ENCODE data around the gene TARP.
A peak's percentile ranks its signal among the peaks of the same experiment; 100 is the strongest.
"Not testable (repeated sequence)": the region's sequence is repeated elsewhere in the genome, so short reads cannot be mapped to it uniquely, and the experiment has no call there.

Gene TARP

DNA sequence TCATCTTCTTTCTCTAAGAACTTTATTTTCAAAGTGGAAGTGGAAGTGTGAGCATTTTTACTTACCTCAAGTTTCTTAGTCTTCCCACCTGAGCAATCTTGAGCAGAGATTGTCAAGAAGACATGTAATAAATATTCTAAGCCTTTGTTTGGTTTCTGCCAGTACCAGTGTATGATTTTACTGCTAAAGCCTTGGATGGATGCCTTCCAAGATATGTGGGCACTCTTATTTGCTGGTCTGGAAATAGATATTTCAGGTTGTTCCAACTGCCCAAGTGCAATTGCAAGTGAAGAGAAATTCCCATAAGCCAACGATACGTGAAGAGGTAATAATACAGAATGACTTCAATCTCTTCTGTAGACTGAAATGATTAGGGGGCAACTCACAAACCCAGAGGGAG, 18.2 kb upstream of the TARP start:
- ATAC-seq (replicated peaks in 1 of 2), result no peak
- Mint-ChIP-seq H3K27ac (no peak overlapping the region), H3K4me1 (ENCODE audit: low read depth) (no peaks in the 10 kb centered on the region), H3K36me3 (ENCODE audit: insufficient read depth in 2 of 2) (no peaks in the 10 kb centered on the region), H3K27me3 (ENCODE audit: low read depth) (no peaks in the 10 kb centered on the region), H3K9me3 (no peaks in the 10 kb centered on the region), H3K4me3 (no peak overlapping the region)
- no peak for DNase-seq

DNA sequence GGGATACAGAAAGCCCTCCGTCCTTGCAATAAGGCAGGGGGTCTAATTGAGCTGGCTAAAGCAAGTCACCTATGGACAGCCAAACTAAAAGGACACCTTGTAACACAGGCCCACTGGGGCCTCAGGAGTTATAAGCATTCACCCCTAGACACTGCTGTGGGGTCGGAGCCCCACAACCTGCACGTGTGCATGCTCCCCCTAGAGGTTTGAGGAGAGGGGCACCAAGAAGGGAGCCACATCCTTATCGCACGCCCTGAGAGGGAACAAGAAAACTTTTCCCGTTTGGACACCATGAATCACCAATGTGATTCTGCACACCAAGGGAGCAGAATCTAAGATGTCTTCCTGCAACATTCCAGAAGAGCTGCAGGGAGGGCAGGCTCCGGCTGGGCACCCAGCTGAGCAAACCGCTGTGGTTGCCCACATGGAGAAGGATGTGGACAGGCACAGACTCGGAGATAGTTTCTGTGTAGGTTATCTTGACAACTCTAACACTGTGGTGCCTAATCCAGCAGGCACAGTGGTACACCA, 17.7 kb upstream of the TARP start:
- ATAC-seq (replicated peaks in 1 of 2), result no peak
- H3K36me3 Mint-ChIP-seq (ENCODE audit: insufficient read depth in 2 of 2), result no peaks in the 10 kb centered on the region
- no peaks in the 10 kb centered on the region for H3K9me3 Mint-ChIP-seq

GRCh38 chr7:38284553-38284952, 11.1 kb upstream of the TARP start:
- H3K27ac Mint-ChIP-seq, result no peak overlapping the region
- no peaks in the 10 kb centered on the region for H3K4me1 Mint-ChIP-seq (ENCODE audit: low read depth)
- H3K9me3 Mint-ChIP-seq, result no peaks in the 10 kb centered on the region
- no peaks in the 10 kb centered on the region for H3K36me3 Mint-ChIP-seq (ENCODE audit: insufficient read depth in 2 of 2)
- DNase-seq (no peak), ATAC-seq (replicated peaks in 1 of 2) (no peak)
- no peak overlapping the region for H3K4me3 Mint-ChIP-seq
- H3K27me3 Mint-ChIP-seq (ENCODE audit: low read depth), result no peaks in the 10 kb centered on the region

More for the DNA sequence above, 17.7 kb upstream of the TARP start:
- no peak overlapping the region for H3K4me3 Mint-ChIP-seq
- no peaks in the 10 kb centered on the region for H3K27me3 Mint-ChIP-seq (ENCODE audit: low read depth)
- no peaks in the 10 kb centered on the region for H3K4me1 Mint-ChIP-seq (ENCODE audit: low read depth)
- DNase-seq, result no peak
- no peak overlapping the region for H3K27ac Mint-ChIP-seq

DNA sequence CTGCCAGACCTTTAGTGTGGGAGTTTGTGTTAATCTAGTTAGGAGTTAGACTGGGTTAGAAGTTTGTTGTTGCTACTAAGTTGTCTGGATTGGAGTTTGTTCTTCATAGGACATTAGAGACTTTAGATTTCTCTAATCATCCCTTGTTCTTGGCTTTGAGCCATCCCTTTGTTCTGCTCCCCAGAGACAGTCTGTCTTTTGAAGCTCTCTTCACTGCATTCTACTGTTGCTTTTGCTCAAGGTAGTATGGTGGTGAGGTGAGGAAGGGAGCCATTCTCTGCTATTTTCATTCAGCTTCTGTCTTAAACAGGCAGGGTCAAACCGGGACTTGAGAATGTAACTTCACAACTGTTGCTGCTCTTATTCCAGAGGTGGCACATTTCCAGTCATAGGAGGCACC, 10.4 kb upstream of the TARP start:
- ATAC-seq (replicated peaks in 1 of 2), result no peak
- no peak for DNase-seq
- Mint-ChIP-seq H3K36me3 (ENCODE audit: insufficient read depth in 2 of 2) (no peaks in the 10 kb centered on the region), H3K27ac (no peak overlapping the region), H3K4me1 (ENCODE audit: low read depth) (no peaks in the 10 kb centered on the region), H3K9me3 (no peaks in the 10 kb centered on the region), H3K4me3 (no peak overlapping the region), H3K27me3 (ENCODE audit: low read depth) (no peaks in the 10 kb centered on the region)

DNA sequence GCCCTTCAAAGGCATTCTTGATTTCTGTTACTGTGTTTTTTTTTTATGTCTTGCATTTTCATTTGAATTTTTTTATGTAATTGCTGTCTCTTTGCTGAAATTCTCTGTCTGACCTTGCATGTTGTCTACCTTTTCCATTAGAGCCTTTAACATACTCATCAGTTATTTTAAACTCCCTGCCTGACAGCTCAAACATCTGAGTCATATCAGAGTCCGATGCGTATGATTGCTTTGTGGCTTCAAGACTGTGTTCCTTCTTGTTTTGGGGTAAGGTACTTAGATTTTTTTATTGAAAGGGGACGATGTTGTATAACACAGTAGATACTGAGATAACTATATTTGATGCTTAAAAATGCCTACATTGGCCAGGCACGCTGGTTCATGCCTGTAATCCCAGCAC, 9.7 kb upstream of the TARP start:
- no peak for ATAC-seq (replicated peaks in 1 of 2)
- Mint-ChIP-seq H3K9me3 (no peaks in the 10 kb centered on the region), H3K4me3 (peak overlapping the region in 1 of 2 donors; percentile 31), H3K27ac (no peak overlapping the region), H3K36me3 (ENCODE audit: insufficient read depth in 2 of 2) (no peaks in the 10 kb centered on the region), H3K4me1 (ENCODE audit: low read depth) (no peaks in the 10 kb centered on the region), H3K27me3 (ENCODE audit: low read depth) (no peaks in the 10 kb centered on the region)
- no peak for DNase-seq

DNA sequence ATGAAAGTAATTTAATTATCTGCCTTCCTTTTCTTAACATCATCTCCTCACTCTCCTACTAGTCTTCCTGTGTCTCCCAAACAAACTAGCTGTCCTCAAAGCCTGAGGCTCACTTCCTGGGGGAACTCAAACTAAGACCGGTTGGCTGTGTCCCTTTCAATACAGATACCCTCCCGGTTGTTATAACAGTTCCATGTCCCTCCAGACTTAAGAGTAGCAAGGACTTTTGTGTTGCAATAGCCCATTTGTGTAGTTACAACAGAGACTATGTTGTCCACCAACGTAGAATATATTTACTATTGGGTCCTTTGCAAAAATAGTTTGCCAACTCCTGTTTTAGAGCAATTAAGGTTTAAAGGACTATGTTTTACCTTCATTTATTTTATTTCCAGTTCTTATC, 8.6 kb upstream of the TARP start:
- ATAC-seq (replicated peaks in 1 of 2), result no peak
- H3K4me3 Mint-ChIP-seq, result no peak overlapping the region
- no peak for DNase-seq
- no peaks in the 10 kb centered on the region for H3K27me3 Mint-ChIP-seq (ENCODE audit: low read depth)
- H3K4me1 Mint-ChIP-seq (ENCODE audit: low read depth), result no peaks in the 10 kb centered on the region
- H3K36me3 Mint-ChIP-seq (ENCODE audit: insufficient read depth in 2 of 2), result no peaks in the 10 kb centered on the region
- H3K27ac Mint-ChIP-seq, result no peak overlapping the region
- H3K9me3 Mint-ChIP-seq, result no peaks in the 10 kb centered on the region

GRCh38 chr7:38281266-38281665, 7.8 kb upstream of the TARP start:
- H3K36me3 Mint-ChIP-seq (ENCODE audit: insufficient read depth in 2 of 2), result no peaks in the 10 kb centered on the region
- no peak overlapping the region for H3K27ac Mint-ChIP-seq
- H3K4me3 Mint-ChIP-seq, result no peak overlapping the region
- no peaks in the 10 kb centered on the region for H3K9me3 Mint-ChIP-seq
- ATAC-seq (replicated peaks in 1 of 2) (no peak), DNase-seq (no peak)
- H3K4me1 Mint-ChIP-seq (ENCODE audit: low read depth), result no peaks in the 10 kb centered on the region
- H3K27me3 Mint-ChIP-seq (ENCODE audit: low read depth), result no peaks in the 10 kb centered on the region

GRCh38 chr7:38280707-38281106, 7.3 kb upstream of the TARP start:
- ATAC-seq (replicated peaks in 1 of 2), result no peak
- Mint-ChIP-seq H3K27ac (no peak overlapping the region), H3K36me3 (ENCODE audit: insufficient read depth in 2 of 2) (no peaks in the 10 kb centered on the region), H3K27me3 (ENCODE audit: low read depth) (no peaks in the 10 kb centered on the region), H3K4me3 (peak overlapping the region in 1 of 2 donors; percentile 25), H3K9me3 (no peaks in the 10 kb centered on the region), H3K4me1 (ENCODE audit: low read depth) (no peaks in the 10 kb centered on the region)
- no peak for DNase-seq

- no peaks in the 10 kb centered on the region for H3K4me1 Mint-ChIP-seq (ENCODE audit: low read depth)
- no peaks in the 10 kb centered on the region for H3K27me3 Mint-ChIP-seq (ENCODE audit: low read depth)
- H3K27ac Mint-ChIP-seq, result no peak overlapping the region
- no peak for DNase-seq
- no peaks in the 10 kb centered on the region for H3K36me3 Mint-ChIP-seq (ENCODE audit: insufficient read depth in 2 of 2)
- no peak for ATAC-seq (replicated peaks in 1 of 2)
- H3K9me3 Mint-ChIP-seq, result no peaks in the 10 kb centered on the region
- no peak overlapping the region for H3K4me3 Mint-ChIP-seq
Measured at GRCh38 chr7:38280000-38280399, 6.6 kb upstream of the TARP start.

DNA sequence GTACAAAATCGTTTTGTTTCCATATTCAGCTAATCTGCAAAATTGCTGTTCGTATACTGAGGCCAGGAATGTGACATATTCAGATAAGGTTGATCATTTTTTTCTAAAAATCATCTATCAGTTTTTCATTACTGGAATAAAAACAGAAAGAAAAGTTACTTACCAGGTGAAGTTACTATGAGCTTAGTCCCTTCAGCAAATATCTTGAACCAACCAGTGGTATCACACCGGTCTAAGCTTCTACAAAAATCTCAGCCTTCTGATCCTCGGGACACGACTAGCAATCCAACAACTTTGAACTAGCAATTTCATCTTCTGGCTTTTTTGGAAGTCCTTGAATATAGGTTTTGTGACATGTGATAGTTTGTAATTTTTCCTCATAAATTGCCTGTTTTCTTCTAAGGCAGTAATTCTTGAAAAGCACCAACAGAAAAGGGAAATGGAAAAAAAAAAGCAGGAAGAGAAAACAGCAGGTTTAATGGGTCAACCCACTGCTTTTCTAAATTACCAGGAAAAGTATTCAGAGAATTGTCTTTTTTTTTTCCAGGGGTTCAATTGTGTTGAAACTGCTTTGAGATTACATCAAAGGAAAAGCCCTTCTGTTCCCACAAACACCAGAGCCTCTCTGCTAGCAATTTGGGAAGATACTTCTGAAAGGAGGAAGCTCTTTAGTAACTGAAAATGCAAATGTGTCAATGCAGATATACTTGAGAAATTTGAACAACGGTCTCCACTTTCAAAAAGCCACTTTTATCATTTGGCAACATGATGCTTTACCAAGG, 2.9 kb upstream of the TARP start:
- Mint-ChIP-seq H3K27me3 (ENCODE audit: low read depth) (no peaks in the 10 kb centered on the region), H3K27ac (no peak overlapping the region), H3K4me1 (ENCODE audit: low read depth) (no peaks in the 10 kb centered on the region), H3K36me3 (ENCODE audit: insufficient read depth in 2 of 2) (no peaks in the 10 kb centered on the region), H3K4me3 (peak overlapping the region; percentile 29 to 46), H3K9me3 (no peaks in the 10 kb centered on the region)
- DNase-seq (no peak), ATAC-seq (replicated peaks in 1 of 2) (no peak)

- ATAC-seq (replicated peaks in 1 of 2) (no peak), DNase-seq (no peak)
- H3K27me3 Mint-ChIP-seq (ENCODE audit: low read depth), result no peaks in the 10 kb centered on the region
- H3K36me3 Mint-ChIP-seq (ENCODE audit: insufficient read depth in 2 of 2), result no peaks in the 10 kb centered on the region
- H3K9me3 Mint-ChIP-seq, result no peaks in the 10 kb centered on the region
- H3K4me3 Mint-ChIP-seq, result peak overlapping the region in 1 of 2 donors; percentile 49
- no peak overlapping the region for H3K27ac Mint-ChIP-seq
- H3K4me1 Mint-ChIP-seq (ENCODE audit: low read depth), result no peaks in the 10 kb centered on the region
Measured at GRCh38 chr7:38274927-38275620, 1.6 kb upstream of the TARP start.

GRCh38 chr7:38274486-38274885, 1.1 kb upstream of the TARP start:
- Mint-ChIP-seq H3K4me3 (no peak overlapping the region), H3K36me3 (ENCODE audit: insufficient read depth in 2 of 2) (no peaks in the 10 kb centered on the region), H3K27ac (no peak overlapping the region), H3K4me1 (ENCODE audit: low read depth) (no peaks in the 10 kb centered on the region), H3K27me3 (ENCODE audit: low read depth) (no peaks in the 10 kb centered on the region), H3K9me3 (no peaks in the 10 kb centered on the region)
- DNase-seq (no peak), ATAC-seq (replicated peaks in 1 of 2) (no peak)

DNA sequence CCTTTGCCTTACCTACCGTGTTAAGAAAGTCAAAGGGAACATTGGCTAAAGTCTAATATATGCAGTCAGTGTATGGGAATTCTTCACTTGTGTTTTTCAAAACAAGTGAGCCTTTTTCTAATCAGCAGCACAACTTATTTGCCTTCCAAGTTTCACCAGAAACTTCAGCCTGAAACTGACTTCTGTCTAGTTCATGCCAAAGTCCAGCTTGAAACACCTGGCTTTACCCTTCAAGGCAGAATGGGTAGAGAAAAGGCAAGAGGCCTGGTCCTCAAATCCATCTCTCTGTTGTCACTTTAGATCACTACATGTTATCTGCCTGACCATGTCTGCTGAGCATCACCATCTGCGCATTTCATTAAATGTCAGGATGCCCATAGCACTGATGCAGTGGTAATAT, 3.0 kb downstream of the TARP start:
- H3K27me3 Mint-ChIP-seq (ENCODE audit: low read depth); H3K27ac Mint-ChIP-seq; DNase-seq; ATAC-seq (replicated peaks in 1 of 2); H3K36me3 Mint-ChIP-seq (ENCODE audit: insufficient read depth in 2 of 2); H3K9me3 Mint-ChIP-seq; H3K4me3 Mint-ChIP-seq; H3K4me1 Mint-ChIP-seq (ENCODE audit: low read depth): not testable (repeated sequence)
